GM10847 (cell line): ENCODE data around the gene AIMP1.

Experiments
- POLR2A ChIP-seq: IDR thresholded peaks from 2 replicates; pipeline ENCODE4 v1.6.1; 2011; ENCODE audit not compliant: insufficient read length; ENCODE audit errors: extremely low read depth

The AIMP1 gene

DNA sequence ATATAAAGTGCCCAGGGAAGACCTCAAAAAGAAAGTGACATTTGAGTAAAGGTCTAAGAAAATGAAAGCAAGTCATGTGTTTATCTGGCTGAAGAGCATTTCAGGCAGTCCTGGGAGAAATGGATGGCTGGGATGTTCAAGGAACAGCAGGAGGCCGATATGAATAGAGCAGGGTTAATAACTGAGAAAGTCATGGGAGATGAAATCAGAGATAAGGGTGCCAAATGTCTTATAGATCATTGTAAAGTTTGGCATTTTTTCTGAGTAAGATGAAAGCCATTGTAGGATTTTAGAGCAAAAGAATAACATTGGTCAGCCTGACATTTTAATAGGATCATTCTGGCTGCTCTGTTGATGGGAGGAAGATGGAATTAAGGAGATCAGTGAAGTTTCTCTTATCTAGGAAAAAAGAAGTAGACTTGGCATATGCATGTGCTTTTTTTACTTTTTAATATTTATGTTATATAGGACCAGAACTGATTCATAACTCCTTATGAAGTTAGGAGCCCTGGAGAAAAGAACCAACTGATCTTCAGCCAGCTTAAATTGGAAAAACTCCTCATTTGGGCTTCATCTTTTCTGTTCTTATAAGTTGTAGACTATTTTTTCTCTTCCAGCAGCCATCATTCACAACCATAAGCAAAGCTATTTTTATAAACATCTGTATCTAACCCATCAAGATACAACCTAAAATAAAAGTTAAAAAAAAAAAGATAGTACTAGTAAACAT is 18.6 kb downstream of the AIMP1 start:
- no peak for TF ChIP-seq POLR2A

DNA sequence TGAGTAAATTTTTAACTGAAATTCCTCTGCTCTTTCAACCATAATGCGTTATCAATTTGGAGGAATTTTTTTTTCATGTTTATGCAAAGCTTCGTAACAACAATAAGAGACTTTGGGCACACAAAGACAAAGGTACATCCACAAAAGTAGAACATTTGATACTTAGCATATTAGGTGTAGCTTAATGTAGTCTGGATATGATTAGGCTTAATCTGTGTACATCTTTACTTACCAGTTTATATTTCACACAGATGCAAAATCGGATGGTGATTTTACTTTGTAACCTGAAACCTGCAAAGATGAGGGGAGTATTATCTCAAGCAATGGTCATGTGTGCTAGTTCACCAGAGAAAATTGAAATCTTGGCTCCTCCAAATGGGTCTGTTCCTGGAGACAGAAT is 20.3 kb downstream of the AIMP1 start:
- no peak for TF ChIP-seq POLR2A

DNA sequence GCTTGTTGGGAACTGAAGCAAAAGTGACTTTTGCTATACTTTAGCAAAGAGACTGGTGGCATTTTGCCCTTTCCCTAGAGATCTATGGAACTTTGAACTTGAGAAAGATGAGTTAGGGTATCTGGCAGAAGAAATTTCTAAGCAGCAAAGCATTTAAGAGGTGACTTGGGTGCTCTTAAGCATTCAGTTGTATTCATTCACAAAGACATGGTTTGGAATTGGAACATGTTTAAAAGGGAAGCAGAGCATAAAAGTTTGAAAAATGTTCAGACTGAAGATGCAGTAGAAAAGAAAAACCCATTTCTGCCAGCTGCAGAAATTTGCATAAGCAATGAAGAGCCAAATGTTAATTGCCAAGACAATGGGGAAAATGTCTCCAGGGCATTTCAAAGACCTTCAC is 21.6 kb downstream of the AIMP1 start:
- TF ChIP-seq POLR2A = no peak

DNA sequence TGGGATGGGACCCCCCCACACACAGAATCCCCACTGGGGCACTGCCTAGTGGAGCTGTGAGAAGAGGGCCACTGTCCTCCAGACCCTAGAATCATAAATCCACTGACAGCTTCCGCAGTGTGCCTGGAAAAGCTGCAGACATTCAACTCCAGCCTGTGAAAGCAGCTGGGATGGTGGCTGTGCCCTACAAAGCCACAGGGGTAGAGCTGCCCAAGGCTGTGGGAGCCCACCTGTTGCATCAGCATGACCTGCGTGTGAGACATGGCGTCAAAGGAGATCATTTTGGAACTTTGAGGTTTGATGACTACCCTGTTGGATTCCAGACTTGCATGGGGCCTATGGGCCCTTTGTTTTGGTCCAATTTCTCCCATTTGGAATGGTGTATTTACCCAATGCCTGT is 22.3 kb downstream of the AIMP1 start:
- TF ChIP-seq POLR2A = no peak

DNA sequence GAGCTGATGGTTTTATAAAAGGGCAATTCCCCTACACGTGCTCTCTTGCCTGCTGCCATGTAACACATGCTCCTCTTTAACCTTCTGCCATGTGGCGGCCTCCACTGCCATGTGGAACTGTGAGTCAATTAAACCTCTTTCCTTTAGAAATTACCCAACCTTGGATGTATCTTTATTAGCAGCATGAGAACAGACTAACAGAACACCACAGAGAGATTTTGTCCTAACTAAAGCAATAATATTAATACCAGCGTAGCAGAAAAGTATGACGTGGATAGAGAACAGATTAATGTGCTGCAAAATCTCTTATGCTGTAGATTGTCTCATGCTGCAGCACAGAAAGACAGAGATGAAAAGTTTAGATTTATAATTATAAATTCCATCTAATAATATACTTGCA is 23.1 kb downstream of the AIMP1 start:
- no peak for TF ChIP-seq POLR2A

DNA sequence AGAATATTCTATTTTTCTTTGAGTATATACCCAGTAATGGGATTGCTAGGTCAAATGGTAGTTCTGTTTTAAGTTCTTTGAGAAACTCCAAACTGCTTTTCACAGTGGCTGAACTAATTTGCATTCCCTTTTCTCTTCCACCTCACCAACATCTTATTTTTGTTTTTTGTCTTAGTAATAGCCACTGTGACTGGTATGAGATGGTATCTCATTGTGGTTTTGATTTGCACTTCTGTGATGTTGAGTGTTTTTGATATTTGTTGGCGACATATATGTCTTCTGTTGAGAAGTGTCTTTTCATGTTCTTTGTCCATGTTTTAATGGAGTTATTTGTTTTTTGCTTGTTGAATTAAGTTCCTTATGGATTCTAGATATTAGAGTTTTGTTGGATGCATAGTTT is 24.4 kb downstream of the AIMP1 start:
- no peak for TF ChIP-seq POLR2A

DNA sequence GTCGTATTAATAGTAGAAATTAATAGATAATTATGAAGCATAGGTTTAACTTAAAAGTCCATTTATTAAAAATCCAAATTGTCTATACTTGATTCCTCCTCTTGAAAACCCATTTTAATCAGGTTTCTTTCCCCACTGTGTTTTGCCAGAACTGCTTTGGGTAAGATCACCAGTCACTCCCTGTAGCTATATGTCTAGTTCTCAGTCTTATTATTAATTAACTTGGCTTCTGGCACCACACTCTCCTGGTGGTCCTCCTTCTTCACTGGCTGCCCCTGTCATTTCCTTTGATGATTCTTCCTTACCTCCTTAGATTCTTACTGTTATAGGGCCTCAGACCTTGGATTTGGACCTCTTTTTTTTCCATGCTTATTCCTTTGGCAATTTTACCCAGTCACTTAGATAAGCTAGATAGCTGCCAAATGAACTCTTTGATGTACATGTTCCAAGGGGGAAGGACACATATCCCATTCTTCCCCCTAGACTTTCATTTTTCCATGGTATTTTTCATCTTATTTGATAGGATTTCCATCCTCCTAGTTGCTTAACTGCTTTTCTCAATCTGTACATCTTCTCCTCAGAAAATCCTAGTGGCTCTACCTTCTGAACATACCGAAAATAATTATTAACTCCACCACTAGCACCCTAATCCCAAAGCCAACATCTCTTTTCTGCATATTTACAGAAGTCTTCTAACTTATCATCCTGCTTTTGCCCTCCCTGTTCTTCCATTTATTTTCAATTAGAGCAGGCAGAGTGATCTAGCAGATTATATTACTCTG is 27.7 kb downstream of the AIMP1 start:
- no peak for TF ChIP-seq POLR2A

DNA sequence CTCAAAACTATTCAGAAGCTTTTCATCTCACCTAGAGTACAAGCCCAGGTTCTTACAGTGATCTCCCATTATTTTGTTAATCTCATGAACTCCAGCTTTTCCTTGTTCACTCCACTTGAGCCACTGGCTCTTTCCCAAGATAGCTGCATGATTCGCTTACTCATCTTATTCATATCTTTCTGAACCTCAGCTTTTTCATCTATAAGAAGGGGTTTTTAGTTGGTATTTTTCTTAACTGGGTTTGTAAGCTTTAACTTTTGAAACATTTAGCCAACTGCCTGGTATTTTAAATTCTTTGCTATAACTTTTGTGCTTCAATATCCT is 28.3 kb downstream of the AIMP1 start:
- no peak for TF ChIP-seq POLR2A

DNA sequence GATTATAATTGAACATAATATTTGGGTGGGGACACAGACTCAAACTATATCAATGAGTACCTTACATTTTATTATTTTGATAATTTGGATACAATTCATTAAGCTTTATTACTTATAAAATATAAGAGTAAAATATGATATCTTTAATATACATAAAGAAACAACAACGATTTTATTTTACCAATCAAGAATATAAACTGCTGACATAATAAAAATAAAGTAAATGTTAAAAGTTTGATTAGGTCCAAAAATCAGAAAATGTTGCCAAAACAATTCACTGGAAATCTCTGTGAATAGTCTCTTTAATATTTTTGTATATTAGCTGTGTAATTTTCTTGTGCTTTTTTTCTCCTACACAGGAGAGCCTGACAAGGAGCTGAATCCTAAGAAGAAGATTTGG is 30.8 kb downstream of the AIMP1 start:
- TF ChIP-seq POLR2A = no peak

DNA sequence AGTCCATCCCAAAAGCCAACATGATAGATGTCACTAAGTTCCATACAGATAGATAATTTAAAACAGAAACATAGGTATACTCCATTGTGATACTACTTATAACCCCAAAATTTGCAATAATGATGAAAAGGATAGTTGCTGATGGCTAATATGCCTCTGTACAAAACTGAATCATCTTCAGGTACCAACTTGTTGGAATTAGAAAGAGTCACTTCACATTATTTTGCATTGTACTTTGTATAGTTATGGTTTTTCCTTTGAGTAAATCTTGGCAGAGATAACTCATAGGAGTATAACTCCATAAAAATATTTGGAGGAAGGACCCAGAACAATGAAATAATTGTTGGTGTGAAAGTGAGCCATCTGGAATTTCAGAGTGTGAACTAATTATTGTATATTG is 34.7 kb downstream of the AIMP1 start:
- TF ChIP-seq POLR2A = no peak

DNA sequence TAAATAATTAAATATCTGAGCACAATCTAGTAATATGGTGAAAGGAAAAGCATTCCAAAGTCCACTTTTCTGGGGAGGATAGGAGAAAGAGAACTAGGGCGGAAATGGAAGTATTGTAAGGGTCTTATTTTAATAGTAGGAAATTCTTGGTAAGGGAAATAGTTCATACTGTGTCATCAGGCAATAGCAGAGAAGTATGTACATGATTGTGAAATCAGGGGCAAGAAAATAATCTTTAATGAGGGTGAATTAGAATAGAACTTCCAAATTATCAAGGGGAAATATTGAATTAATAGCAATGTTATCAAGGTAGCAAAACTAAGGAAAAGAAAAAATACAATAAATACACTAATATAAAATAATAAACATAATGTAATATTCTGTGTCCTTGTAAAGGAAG is 37.4 kb downstream of the AIMP1 start:
- TF ChIP-seq POLR2A = no peak

DNA sequence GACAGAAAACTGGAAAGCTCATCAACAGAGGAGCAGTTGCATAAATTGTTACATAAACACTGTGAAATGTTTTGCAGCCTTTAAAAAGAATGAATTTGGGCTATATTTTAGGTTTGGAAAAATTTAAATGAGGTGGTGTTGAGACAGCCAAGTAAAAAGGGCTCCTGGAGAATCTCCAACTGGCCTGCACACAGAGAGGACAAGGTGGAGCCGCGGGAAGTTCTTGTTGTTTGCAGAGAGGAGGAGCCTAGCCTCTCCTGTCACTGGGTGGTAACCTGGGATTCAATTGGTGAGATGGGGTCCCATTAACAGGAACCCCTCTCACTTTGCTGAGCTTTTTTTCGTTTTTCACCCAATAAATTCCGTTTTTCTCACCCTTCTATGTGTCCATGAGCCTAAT is 38.8 kb downstream of the AIMP1 start:
- TF ChIP-seq POLR2A = no peak

DNA sequence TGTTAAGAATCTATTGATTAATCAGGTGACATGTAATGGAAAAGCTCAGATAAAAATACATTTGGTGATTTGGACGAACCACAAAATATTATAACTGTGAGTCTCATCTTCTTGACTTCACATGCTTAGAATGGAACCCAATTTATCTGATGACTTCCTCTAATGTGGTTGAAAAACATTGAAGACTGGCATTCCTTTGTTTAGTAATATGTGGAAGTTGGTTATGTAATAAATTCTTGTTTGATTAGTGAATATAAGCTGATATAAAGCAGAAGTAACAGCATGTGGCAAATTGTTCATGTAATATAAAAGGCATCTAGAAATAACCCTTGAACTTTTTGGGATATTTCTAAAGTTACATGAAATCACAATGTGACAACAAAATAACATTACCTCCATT is 42.5 kb downstream of the AIMP1 start:
- no peak for TF ChIP-seq POLR2A

DNA sequence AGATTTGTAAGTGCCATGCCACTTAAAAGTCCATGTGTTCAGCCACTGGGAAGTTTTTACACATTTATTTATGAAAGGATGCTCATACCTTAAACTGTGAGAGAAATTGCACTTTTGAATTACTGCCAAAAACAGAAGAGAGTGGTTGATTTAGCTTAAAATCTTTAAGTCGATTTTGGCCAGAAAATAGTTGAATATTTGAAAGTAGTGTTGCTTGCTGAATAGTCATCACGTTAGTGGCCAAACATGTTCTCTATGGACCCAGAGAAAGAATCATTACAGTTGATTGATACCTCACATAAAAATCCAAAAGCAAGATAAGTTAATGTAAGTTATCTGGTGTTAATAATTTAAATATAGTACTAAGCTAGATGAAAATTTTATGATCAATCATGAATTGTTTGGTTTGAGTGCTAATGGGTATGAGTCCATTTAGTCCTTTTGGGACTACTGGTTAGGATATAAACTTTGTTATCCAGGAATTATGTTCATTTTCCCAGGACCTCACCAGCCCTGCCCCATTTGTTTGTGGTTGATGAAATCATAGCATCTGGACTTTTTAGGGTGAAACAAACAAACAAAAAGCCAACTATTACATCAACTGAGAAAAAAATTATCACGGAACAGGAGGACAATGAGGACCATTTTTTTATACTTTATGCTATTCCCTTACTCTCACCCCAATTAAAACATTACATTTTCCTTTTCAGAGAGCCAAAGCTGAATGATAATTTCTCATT is 45.9 kb downstream of the AIMP1 start:
- TF ChIP-seq POLR2A = no peak

DNA sequence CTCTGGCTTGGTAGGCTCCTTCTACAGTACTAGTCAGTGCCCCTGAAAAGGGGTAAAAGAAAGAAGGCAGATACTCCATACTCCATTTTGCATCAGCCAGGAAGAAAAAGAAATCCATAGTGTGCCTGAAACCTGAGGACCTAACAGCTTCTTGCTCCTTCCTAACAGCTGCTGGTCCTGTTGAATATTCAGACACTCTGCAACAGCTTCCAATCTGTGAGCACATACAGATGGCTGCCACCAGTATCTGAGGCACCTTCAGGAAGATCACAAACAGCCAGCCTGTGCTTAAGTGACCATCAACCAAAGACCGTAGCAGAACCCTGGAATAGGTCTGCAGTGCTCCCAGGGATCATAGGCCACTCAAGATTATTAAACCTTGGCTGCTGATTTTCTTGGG is 47.9 kb downstream of the AIMP1 start:
- TF ChIP-seq POLR2A = no peak

DNA sequence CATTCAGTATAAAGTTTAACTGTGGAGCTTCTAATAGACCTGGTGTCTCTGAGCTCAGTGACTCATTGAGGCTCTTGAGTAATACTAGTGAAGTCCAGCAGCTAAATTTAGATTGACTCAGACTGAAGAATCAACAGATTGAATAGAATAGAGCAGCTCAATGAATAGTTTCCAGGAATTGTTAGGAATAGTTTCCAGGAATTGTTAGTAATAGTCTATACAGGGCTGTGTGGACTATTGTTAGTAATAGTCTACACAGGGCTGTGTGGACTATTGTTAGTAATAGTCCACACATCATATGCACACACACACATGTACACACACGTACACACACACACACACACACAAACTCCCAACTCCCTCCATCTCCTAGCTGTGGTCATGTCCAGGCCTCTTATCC is 49.3 kb downstream of the AIMP1 start:
- no peak for TF ChIP-seq POLR2A
